T-cell (primary cell): ENCODE measurements around the gene SLC15A2. TPM values are rescaled to one million over a fixed set of nuclear protein-coding genes. Genes with fewer than 3 reads are reported as not detected.

Experiments used
- ATAC-seq, 4 experiments: fragments of 200-7000 bp in 3 of 4; fragments of 150-1000 bp in 1 of 4; cut with Tn5 transposase; replicated peaks in 1 of 4; 1 replicate in 3 of 4; 2 replicates in 1 of 4; pipeline ENCODE4 v1.10.0; 2021; ENCODE audit warnings: moderate library complexity in 3 of 4, mild to moderate bottlenecking in 2 of 4, moderate number of reproducible peaks in 1 of 4
- CTCF ChIA-PET, 2 donors: fragments of 300-600 bp; sonication (Branson Sonifier 250); formaldehyde crosslinking; loops; one replicate each; lab custom pipeline; 2022; ENCODE audit warnings: antibody characterized with exemption in 2 of 2; lab: Charles Lee
- POLR2A ChIA-PET, 2 donors: fragments of 300-600 bp; sonication (Branson Sonifier 250); formaldehyde crosslinking; loops; one replicate each; lab custom pipeline; 2022; ENCODE audit warnings: antibody characterized with exemption in 2 of 2; lab: Charles Lee
- DNase-seq, 35 experiments: peaks; one replicate each; pipeline versions ENCODE4 v3.0.0 to v3.0.0-alpha.2; 2013 to 2023
- H3K27ac ChIP-seq: one replicate; pipeline ENCODE4 v1.5.1; 2013; ENCODE audit warnings: low read length
- H3K27me3 ChIP-seq, 2 experiments: replicated peaks in 1 of 2; 1 replicate in 1 of 2; 2 replicates in 1 of 2; pipeline versions ENCODE4 v1.6.1 to v1.7.0; 2013; ENCODE audit warnings: low read length in 1 of 2, mixed read lengths in 1 of 2; ENCODE audit not compliant: control insufficient read depth in 2 of 2, insufficient read depth in 2 of 2; ENCODE audit errors: extremely low read depth in 1 of 2
- H3K36me3 ChIP-seq, 2 donors: 1 replicate in 1 of 2; 2 replicates in 1 of 2; pipeline versions ENCODE4 v1.6.1 to v1.7.0; 2013; ENCODE audit warnings: low read length in 1 of 2; ENCODE audit not compliant: control insufficient read depth in 2 of 2, insufficient read depth in 1 of 2; ENCODE audit errors: extremely low read depth in 1 of 2
- H3K4me1 ChIP-seq, 2 experiments: 1 replicate in 1 of 2; 2 replicates in 1 of 2; pipeline versions ENCODE4 v1.6.1 to v1.7.0; 2013; ENCODE audit warnings: low read length in 2 of 2, mixed read lengths in 1 of 2; ENCODE audit not compliant: insufficient read depth in 2 of 2, control insufficient read depth in 1 of 2; ENCODE audit errors: extremely low read depth in 1 of 2
- H3K4me3 ChIP-seq, 2 donors: 1 replicate in 1 of 2; 2 replicates in 1 of 2; pipeline versions ENCODE4 v1.5.1 to v1.7.0; 2013; ENCODE audit warnings: mild to moderate bottlenecking in 2 of 2, low read length in 1 of 2, moderate library complexity in 1 of 2; ENCODE audit not compliant: control insufficient read depth in 1 of 2; ENCODE audit errors: extremely low read depth in 1 of 2
- H3K9me3 ChIP-seq: 2 replicates; pipeline ENCODE4 v1.7.0; 2013
- H3K27ac Mint-ChIP-seq, 2 donors: one replicate each; pipeline ENCODE4 v1.8.0; 2020 to 2021; ENCODE audit warnings: mild to moderate bottlenecking in 2 of 2, mixed read lengths in 2 of 2
- H3K27me3 Mint-ChIP-seq, 2 donors: one replicate each; pipeline ENCODE4 v1.8.0; 2021 to 2022; ENCODE audit warnings: mixed read lengths in 2 of 2
- H3K36me3 Mint-ChIP-seq: one replicate; pipeline ENCODE4 v1.8.0; 2021; ENCODE audit warnings: mixed read lengths
- H3K4me1 Mint-ChIP-seq, 3 donors: one replicate each; pipeline ENCODE4 v1.8.0; 2020 to 2022; ENCODE audit warnings: mixed read lengths in 3 of 3, mild to moderate bottlenecking in 1 of 3
- H3K4me3 Mint-ChIP-seq, 3 donors: one replicate each; pipeline ENCODE4 v1.8.0; 2020 to 2022; ENCODE audit warnings: mild to moderate bottlenecking in 3 of 3, mixed read lengths in 3 of 3, moderate library complexity in 3 of 3
- H3K9me3 Mint-ChIP-seq, 3 donors: one replicate each; pipeline ENCODE4 v1.8.0; 2020 to 2022; ENCODE audit warnings: mixed read lengths in 3 of 3
- WGBS: methylation state at CpG from one replicate; pipeline ENCODE4 v1.1.5; 2013; ENCODE audit warnings: missing lambda C conversion rate; ENCODE audit not compliant: insufficient coverage; 5-methylcytosine and 5-hydroxymethylcytosine counted together
- total RNA-seq, 35 experiments: library from RNA in 6 of 35; stranded (reverse) in 6 of 35; fragments of 120-200 nt in 1 of 35; gene quantifications; one replicate each; pipeline versions ENCODE4 v1.2.1 to v1.2.4 and lab custom pipeline; 2013 to 2026

Gene SLC15A2
- total RNA-seq, 5 donors from 2014 or later (not counting 1 experiment from before 2014, with no cell fraction given), result 1.6 to 3.0 (median 1.8) TPM

GRCh38 chr3:121975702-121976302 lies 81.6 kb downstream of the SLC15A2 start:
- H3K27ac Mint-ChIP-seq, result no peak overlapping the region
- ATAC-seq (no peak), DNase-seq (no peak)
- Histone ChIP-seq H3K4me1 (no peaks in the 10 kb centered on the region), H3K36me3 (no peaks in the 10 kb centered on the region), H3K27ac (no peak overlapping the region), H3K4me3 (no peak overlapping the region), H3K9me3 (no peaks in the 10 kb centered on the region), H3K27me3 (no peaks in the 10 kb centered on the region)
- H3K36me3 Mint-ChIP-seq, result no peaks in the 10 kb centered on the region
- CTCF ChIA-PET, result no interaction called here
- no peak overlapping the region for H3K4me3 Mint-ChIP-seq
- peaks cover 6 to 17% (median 6%) of the 10 kb centered on the region in 3 donors for H3K9me3 Mint-ChIP-seq
- no CpG with 5 or more reads among the region's 1 CpG for WGBS
- no peaks in the 10 kb centered on the region for H3K4me1 Mint-ChIP-seq
- H3K27me3 Mint-ChIP-seq, result no peaks in the 10 kb centered on the region
- POLR2A ChIA-PET, result no interaction called here

GRCh38 chr3:121976727-121977126 lies 82.5 kb downstream of the SLC15A2 start:
- no peak for ATAC-seq
- H3K36me3 ChIP-seq, result no peaks in the 10 kb centered on the region
- H3K27me3 Mint-ChIP-seq, result no peaks in the 10 kb centered on the region
- H3K36me3 Mint-ChIP-seq, result no peaks in the 10 kb centered on the region
- H3K4me3 Mint-ChIP-seq, result no peak overlapping the region
- no peak overlapping the region for H3K27ac Mint-ChIP-seq
- no peaks in the 10 kb centered on the region for H3K9me3 ChIP-seq
- no CpG with 5 or more reads among the region's 1 CpG for WGBS
- no peaks in the 10 kb centered on the region for H3K4me1 ChIP-seq
- peaks cover 6 to 17% (median 6%) of the 10 kb centered on the region in 3 donors for H3K9me3 Mint-ChIP-seq
- no peaks in the 10 kb centered on the region for H3K27me3 ChIP-seq
- no peak overlapping the region for H3K27ac ChIP-seq
- POLR2A ChIA-PET, result interaction anchor here in 1 of 2 donors (0.6 kb wide), 1 partner anchor 125 kb away, joined by 4 read pairs; no protein-coding TSS in a partner anchor
- H3K4me3 ChIP-seq, result no peak overlapping the region
- CTCF ChIA-PET, result no interaction called here
- no peak for DNase-seq
- no peaks in the 10 kb centered on the region for H3K4me1 Mint-ChIP-seq

- 69% methylated on average over 2 of the region's 2 CpGs for WGBS
- no peaks in the 10 kb centered on the region for H3K36me3 Mint-ChIP-seq
- H3K9me3 Mint-ChIP-seq, result peaks cover 15 to 29% (median 19%) of the 10 kb centered on the region in 3 donors
- DNase-seq, result no peak
- no peak overlapping the region for H3K4me3 ChIP-seq
- H3K4me1 Mint-ChIP-seq, result no peaks in the 10 kb centered on the region
- ChIA-PET CTCF (no interaction called here), POLR2A (no interaction called here)
- H3K4me3 Mint-ChIP-seq, result no peak overlapping the region
- no peaks in the 10 kb centered on the region for H3K36me3 ChIP-seq
- H3K27ac Mint-ChIP-seq, result no peak overlapping the region
- no peak for ATAC-seq
- H3K9me3 ChIP-seq, result no peaks in the 10 kb centered on the region
- no peak overlapping the region for H3K27ac ChIP-seq
- H3K4me1 ChIP-seq, result no peaks in the 10 kb centered on the region
- no peaks in the 10 kb centered on the region for H3K27me3 ChIP-seq
- no peaks in the 10 kb centered on the region for H3K27me3 Mint-ChIP-seq
Observed at GRCh38 chr3:121979246-121979645, 85.0 kb downstream of the SLC15A2 start.

GRCh38 chr3:121979734-121980449 lies 85.7 kb downstream of the SLC15A2 start:
- Histone ChIP-seq H3K27ac (no peak overlapping the region), H3K9me3 (no peaks in the 10 kb centered on the region), H3K4me3 (no peak overlapping the region), H3K4me1 (no peaks in the 10 kb centered on the region), H3K36me3 (no peaks in the 10 kb centered on the region), H3K27me3 (no peaks in the 10 kb centered on the region)
- POLR2A ChIA-PET, result no interaction called here
- no peak overlapping the region for H3K27ac Mint-ChIP-seq
- H3K36me3 Mint-ChIP-seq, result peaks cover 2% of the 10 kb centered on the region
- H3K27me3 Mint-ChIP-seq, result no peaks in the 10 kb centered on the region
- H3K9me3 Mint-ChIP-seq, result peaks cover 18 to 29% (median 21%) of the 10 kb centered on the region in 3 donors
- no peak for DNase-seq
- ATAC-seq, result no peak
- no peak overlapping the region for H3K4me3 Mint-ChIP-seq
- no peaks in the 10 kb centered on the region for H3K4me1 Mint-ChIP-seq
- CTCF ChIA-PET, result no interaction called here

GRCh38 chr3:121980450-121980796 lies 86.2 kb downstream of the SLC15A2 start:
- Mint-ChIP-seq H3K27me3 (no peaks in the 10 kb centered on the region), H3K4me3 (no peak overlapping the region), H3K9me3 (peaks cover 22 to 26% (median 24%) of the 10 kb centered on the region in 3 donors), H3K27ac (no peak overlapping the region), H3K36me3 (peaks cover 2% of the 10 kb centered on the region), H3K4me1 (no peaks in the 10 kb centered on the region)
- Histone ChIP-seq H3K27ac (no peak overlapping the region), H3K9me3 (no peaks in the 10 kb centered on the region), H3K4me3 (no peak overlapping the region), H3K36me3 (no peaks in the 10 kb centered on the region), H3K4me1 (no peaks in the 10 kb centered on the region), H3K27me3 (no peaks in the 10 kb centered on the region)
- ChIA-PET POLR2A (no interaction called here), CTCF (no interaction called here)
- ATAC-seq (no peak), DNase-seq (no peak)
- 70% methylated on average over 2 of the region's 5 CpGs for WGBS

- H3K9me3 Mint-ChIP-seq, result peaks cover 22 to 26% (median 24%) of the 10 kb centered on the region in 3 donors
- POLR2A ChIA-PET, result no interaction called here
- Histone ChIP-seq H3K27me3 (no peaks in the 10 kb centered on the region), H3K4me1 (no peaks in the 10 kb centered on the region), H3K4me3 (no peak overlapping the region), H3K9me3 (no peaks in the 10 kb centered on the region), H3K36me3 (no peaks in the 10 kb centered on the region), H3K27ac (no peak overlapping the region)
- CTCF ChIA-PET, result no interaction called here
- ATAC-seq, result no peak
- no peaks in the 10 kb centered on the region for H3K27me3 Mint-ChIP-seq
- H3K27ac Mint-ChIP-seq, result no peak overlapping the region
- H3K4me3 Mint-ChIP-seq, result no peak overlapping the region
- WGBS, result no CpG with 5 or more reads among the region's 2 CpGs
- no peaks in the 10 kb centered on the region for H3K4me1 Mint-ChIP-seq
- peaks cover 2% of the 10 kb centered on the region for H3K36me3 Mint-ChIP-seq
- DNase-seq, result no peak
Observed at GRCh38 chr3:121981473-121981872, 87.3 kb downstream of the SLC15A2 start.
